GM18873 (cell line): ENCODE data around the gene MTMR3.

Source experiments
- ATAC-seq: cut with Tn5 transposase; IDR thresholded peaks from one replicate; pipeline ENCODE4 v1.9.1; 2021; ENCODE audit warnings: mild to moderate bottlenecking, moderate library complexity, moderate number of reproducible peaks; ENCODE audit not compliant: unreplicated experiment, low FRiP score

MTMR3 gene

DNA sequence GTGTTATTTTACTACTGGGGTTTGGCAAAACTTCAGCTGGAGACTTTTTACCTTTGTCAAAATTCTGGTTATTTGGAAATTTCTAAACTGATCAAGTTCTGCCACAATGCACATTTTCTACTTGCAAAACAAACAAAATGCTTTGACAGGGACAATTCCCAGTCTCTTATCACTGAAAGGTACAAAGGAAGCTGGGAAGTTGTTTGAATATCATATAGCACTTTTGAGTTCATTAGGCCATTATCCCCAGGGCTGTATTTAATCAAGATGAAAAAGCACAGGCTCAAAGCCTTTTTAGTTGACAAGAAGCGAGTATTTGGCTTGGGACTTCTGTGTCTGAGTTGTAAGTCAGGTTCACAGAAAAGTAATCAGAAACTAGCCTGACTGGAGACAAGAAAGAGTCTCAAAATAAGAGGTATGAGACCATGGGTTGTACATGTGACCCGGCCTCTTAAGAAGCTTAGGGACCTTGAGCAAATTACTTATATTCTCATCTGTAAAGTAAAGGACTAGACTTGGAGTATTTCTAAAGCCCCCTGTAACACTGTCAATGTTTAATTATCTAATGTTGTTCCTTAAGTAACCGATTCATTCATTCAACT, 194.4 kb downstream of the MTMR3 start:
- ATAC-seq, result no peak

DNA sequence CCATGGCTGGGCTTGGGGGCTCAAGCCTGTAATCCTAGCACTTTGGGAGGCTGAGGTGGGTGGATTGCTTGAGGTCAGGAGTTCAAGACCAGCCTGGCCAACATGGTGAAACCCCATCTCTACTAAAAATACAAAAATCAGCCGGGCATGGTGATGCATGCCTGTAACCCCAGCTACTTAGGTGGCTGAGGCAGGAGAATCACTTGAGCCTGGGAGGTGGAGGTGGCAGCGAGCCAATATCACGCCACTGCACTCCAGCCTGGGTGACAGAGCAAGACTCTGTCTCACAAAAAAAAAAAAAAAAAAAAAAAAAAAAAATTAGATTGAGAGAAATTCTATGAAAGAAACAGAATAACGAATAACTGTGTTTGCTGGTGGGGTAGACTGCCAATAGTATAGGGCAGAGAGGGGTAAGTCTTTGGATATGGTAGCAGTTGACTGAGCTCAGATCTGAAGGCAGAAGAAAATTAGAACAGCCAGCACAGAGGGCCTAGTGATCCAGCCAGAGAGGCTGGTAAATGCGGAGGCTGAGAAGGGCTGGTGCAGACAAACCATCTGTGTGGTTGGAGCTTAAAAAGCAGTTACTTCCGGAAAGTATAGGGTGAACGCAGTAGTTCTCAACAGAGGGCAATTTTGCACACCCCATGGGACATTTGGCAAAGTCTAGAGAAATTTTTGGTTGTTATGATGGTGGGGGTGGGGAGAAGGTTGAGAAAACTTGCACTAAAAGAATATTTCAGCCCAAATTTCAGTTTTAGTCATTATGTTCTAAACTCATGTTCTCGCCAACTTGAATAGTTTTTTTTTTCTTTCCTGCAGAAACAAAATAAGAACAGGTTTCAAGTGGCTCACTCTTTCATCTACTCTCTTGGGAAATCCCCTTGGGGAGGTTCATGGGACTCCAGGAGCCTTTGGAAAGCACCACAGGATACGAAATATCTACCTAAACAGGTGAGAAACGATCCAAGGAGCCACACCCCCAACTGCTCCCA, 195.6 kb downstream of the MTMR3 start:
- ATAC-seq, result no peak

DNA sequence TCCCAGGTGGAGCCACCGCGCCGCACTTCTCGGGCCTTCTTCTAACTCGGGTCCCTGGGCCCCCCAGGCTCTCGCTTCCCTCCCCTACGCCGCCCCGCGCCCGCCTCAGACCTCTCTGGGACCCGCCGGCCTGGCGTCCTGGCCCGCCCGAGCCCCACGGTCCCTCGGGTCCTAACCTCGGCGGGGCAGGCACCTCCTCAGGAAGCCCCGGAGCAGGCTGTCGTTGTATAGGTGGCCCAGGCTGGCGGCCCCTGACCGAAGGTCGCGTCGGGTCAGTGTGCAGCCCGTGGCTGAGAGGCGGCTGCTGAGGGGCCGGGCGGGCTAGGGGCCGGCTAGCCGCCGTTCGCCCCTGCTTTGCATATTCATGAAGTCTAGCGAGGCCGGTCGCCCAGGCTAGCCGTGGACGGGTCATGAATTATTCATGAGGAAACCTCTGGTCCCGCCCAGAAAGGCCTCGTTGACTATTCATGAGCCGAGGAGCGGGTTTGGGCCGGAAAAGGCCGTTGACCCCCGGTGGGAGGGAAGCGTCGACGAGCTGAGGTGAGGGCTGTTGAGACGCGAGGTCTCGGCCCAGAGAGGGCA, 197.1 kb downstream of the MTMR3 start, which contains the start of gene HORMAD2:
Gene HORMAD2 (plus strand): TSS at position 513 of the 582 bp plus-strand sequence. CDS start 13,489 bp downstream, outside the sequence.
- no peak for ATAC-seq
